PC-9 (cell line): ENCODE results near the gene SMIM27.

ENCODE experiments used
- EZH2 ChIP-seq: fragments of 200-600 bp; sonication (generic); IDR thresholded peaks from 2 replicates; pipeline ENCODE4 v1.8.0; 2017; ENCODE audit warnings: antibody characterized with exemption, low read depth
- TF ChIP-seq, protein P1 (sequence below): fragments of 200-600 bp; sonication (generic); conservative IDR thresholded peaks from 2 replicates; pipeline ENCODE4 v1.6.1; 2017; ENCODE audit warnings: mixed run types, antibody characterized with exemption, mild to moderate bottlenecking, moderate library complexity

DNA sequence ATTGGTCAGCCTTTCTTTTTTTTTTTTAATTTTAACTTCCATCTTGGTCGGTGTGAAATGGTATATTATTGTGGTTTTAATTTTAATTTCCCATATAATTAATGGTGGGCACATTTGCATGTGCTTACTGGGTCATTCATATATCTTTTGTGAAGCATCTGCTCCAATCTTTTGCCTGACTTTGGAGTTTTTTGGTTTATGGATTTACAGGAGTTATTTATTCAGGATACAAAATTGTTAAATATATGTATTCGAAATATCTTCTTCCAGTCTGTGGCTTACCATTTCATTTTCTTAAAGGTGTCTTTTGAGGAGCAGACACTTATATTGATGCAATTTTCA, 25.4 kb upstream of the SMIM27 start:
- TF ChIP-seq, protein P1, sequence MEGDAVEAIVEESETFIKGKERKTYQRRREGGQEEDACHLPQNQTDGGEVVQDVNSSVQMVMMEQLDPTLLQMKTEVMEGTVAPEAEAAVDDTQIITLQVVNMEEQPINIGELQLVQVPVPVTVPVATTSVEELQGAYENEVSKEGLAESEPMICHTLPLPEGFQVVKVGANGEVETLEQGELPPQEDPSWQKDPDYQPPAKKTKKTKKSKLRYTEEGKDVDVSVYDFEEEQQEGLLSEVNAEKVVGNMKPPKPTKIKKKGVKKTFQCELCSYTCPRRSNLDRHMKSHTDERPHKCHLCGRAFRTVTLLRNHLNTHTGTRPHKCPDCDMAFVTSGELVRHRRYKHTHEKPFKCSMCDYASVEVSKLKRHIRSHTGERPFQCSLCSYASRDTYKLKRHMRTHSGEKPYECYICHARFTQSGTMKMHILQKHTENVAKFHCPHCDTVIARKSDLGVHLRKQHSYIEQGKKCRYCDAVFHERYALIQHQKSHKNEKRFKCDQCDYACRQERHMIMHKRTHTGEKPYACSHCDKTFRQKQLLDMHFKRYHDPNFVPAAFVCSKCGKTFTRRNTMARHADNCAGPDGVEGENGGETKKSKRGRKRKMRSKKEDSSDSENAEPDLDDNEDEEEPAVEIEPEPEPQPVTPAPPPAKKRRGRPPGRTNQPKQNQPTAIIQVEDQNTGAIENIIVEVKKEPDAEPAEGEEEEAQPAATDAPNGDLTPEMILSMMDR: peak; percentile 13; the same call in 1 of the 2 replicates
- no peak for TF ChIP-seq EZH2
